Endothelial cell of umbilical vein (primary cell): Measurements from ENCODE around the gene BUD13.

ENCODE experiments used
- CTCF ChIP-seq, 2 donors: IDR thresholded peaks; 1 replicate in 1 of 2; 2 replicates in 1 of 2; pipeline ENCODE4 v1.5.1; 2011; ENCODE audit warnings: low read length in 2 of 2, mild to moderate bottlenecking in 2 of 2, moderate library complexity in 2 of 2, control low read depth in 1 of 2, inconsistent platforms in 1 of 2, low read depth in 1 of 2; ENCODE audit not compliant: insufficient read depth in 1 of 2; ENCODE audit errors: extremely low read depth in 1 of 2
- EZH2 ChIP-seq: IDR thresholded peaks from 2 replicates; pipeline ENCODE4 v1.6.1; 2012; ENCODE audit warnings: borderline replicate concordance, low read depth, mild to moderate bottlenecking, moderate library complexity, low read length, inconsistent platforms; ENCODE audit not compliant: severe bottlenecking

- no peak for TF ChIP-seq EZH2
- no peak for TF ChIP-seq CTCF (IDR thresholded peaks at IDR 0.05; ENCODE audit: extremely low read depth in 1 of 2, insufficient read depth in 1 of 2, low read depth in 1 of 2, low read length in 2 of 2)
Measured at GRCh38 chr11:116731097-116731761, 41.6 kb downstream of the BUD13 start.
